Body of pancreas (tissue), 4 donors: ENCODE data around the gene KLHL25.

Experiments
- POLR2A ChIP-seq, 3 donors: fragments of 450-650 bp; IDR thresholded peaks; one replicate each; pipeline ENCODE4 v1.6.1; 2016; ENCODE audit warnings: antibody characterized with exemption in 3 of 3, mild to moderate bottlenecking in 2 of 3
- TF ChIP-seq, protein P1 (sequence below), 7 experiments: fragments of 450-650 bp in 4 of 7; fragments of 200-600 bp in 3 of 7; sonication (generic) in 3 of 7; IDR thresholded peaks; one replicate each; pipeline ENCODE4 v1.5.1; 2016 to 2019; ENCODE audit warnings: antibody characterized with exemption in 7 of 7

DNA sequence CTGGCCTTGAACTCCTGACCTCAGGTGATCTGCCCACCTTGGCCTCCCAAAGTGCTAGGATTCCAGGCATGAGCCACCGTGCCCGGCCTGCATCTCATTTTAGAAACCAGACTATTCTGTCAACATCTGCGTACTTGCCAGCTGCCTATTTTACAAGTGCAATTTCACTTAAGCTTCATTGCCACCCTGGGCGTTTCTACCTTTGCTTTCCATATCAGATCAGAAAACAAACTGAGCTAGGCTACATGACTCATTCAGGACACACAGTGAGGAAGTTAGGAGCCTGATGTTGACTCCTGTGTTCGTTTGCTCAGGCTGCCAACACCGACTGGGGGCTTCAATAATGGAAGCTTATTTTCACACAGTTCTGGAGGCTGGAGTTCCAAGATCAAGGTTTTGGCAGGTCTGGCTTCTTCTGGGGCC, 42.3 kb upstream of the KLHL25 start:
- TF ChIP-seq, protein P1, sequence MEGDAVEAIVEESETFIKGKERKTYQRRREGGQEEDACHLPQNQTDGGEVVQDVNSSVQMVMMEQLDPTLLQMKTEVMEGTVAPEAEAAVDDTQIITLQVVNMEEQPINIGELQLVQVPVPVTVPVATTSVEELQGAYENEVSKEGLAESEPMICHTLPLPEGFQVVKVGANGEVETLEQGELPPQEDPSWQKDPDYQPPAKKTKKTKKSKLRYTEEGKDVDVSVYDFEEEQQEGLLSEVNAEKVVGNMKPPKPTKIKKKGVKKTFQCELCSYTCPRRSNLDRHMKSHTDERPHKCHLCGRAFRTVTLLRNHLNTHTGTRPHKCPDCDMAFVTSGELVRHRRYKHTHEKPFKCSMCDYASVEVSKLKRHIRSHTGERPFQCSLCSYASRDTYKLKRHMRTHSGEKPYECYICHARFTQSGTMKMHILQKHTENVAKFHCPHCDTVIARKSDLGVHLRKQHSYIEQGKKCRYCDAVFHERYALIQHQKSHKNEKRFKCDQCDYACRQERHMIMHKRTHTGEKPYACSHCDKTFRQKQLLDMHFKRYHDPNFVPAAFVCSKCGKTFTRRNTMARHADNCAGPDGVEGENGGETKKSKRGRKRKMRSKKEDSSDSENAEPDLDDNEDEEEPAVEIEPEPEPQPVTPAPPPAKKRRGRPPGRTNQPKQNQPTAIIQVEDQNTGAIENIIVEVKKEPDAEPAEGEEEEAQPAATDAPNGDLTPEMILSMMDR (IDR thresholded peaks at IDR 0.05): no peak
- peak in 2 of 3 donors; percentile 26 to 33 for TF ChIP-seq POLR2A (IDR thresholded peaks at IDR 0.05)
